A549 (cell line): ENCODE results near the gene BIRC7.

Experiments
- CHD2 ChIP-seq: fragments of 150-350 bp; IDR thresholded peaks from 2 replicates; pipeline ENCODE4 v1.6.1; 2014; ENCODE audit warnings: low read length; ENCODE audit not compliant: partially characterized antibody
- CTCF ChIP-seq: fragments of >200 bp; sonication (Bioruptor Twin); formaldehyde crosslinking; IDR thresholded peaks from 3 replicates; pipeline ENCODE4 v1.5.1; 2016
- EP300 ChIP-seq, 2 experiments: fragments of >200 bp; sonication (Bioruptor Twin); formaldehyde crosslinking; IDR thresholded peaks; 2 replicates in 1 of 2; 3 replicates in 1 of 2; pipeline ENCODE4 v1.6.1; 2016 to 2017
- FOSB ChIP-seq: fragments of 250-450 bp; sonication (Bioruptor Pico); IDR thresholded peaks from 2 replicates; pipeline ENCODE4 v1.5.0; 2020; ENCODE audit warnings: mild to moderate bottlenecking, moderate library complexity
- FOXS1 ChIP-seq: fragments of 250-450 bp; sonication (Bioruptor Pico); IDR thresholded peaks from 2 replicates; pipeline ENCODE4 v1.5.0; 2020; ENCODE audit warnings: mild to moderate bottlenecking, moderate library complexity
- MAX ChIP-seq: IDR thresholded peaks from 2 replicates; pipeline ENCODE4 v1.6.1; 2012
- MYC ChIP-seq: IDR thresholded peaks from 2 replicates; pipeline ENCODE4 v1.6.1; 2012; ENCODE audit warnings: mild to moderate bottlenecking, inconsistent platforms, low read length, improper control_type of control experiment, borderline replicate concordance
- POLR2A ChIP-seq: IDR thresholded peaks from 2 replicates; pipeline ENCODE4 v1.6.1; 2012; ENCODE audit warnings: mild to moderate bottlenecking, low read length
- REST ChIP-seq: fragments of 200-600 bp; sonication (generic); IDR thresholded peaks from 2 replicates; pipeline ENCODE4 v1.6.1; 2016; ENCODE audit warnings: antibody characterized with exemption, mild to moderate bottlenecking, moderate library complexity
- RFX5 ChIP-seq: fragments of 450-650 bp; IDR thresholded peaks from 2 replicates; pipeline ENCODE4 v1.7.1; 2014; ENCODE audit warnings: antibody characterized with exemption, mild to moderate bottlenecking, moderate library complexity
- SMC3 ChIP-seq: fragments of >200 bp; sonication (Bioruptor Twin); formaldehyde crosslinking; IDR thresholded peaks from 3 replicates; pipeline ENCODE4 v1.6.1; 2018; ENCODE audit warnings: inconsistent platforms
- ZFP36 ChIP-seq: fragments of 450-650 bp; IDR thresholded peaks from 2 replicates; pipeline ENCODE4 v1.6.1; 2014; ENCODE audit warnings: borderline replicate concordance; ENCODE audit not compliant: partially characterized antibody

GRCh38 chr20:63222541-63222940 lies 13.2 kb upstream of the BIRC7 start:
- TF ChIP-seq REST (no peak), SMC3 (no peak), CTCF (no peak), MYC (no peak), MAX (no peak), EP300 (IDR thresholded peaks at IDR 0.05) (no peak), FOSB (CRISPR knock-in tag) (no peak), POLR2A (no peak), ZFP36 (no peak), CHD2 (no peak), FOXS1 (no peak), RFX5 (no peak)
